Testis (tissue), 2 donors: Measurements from ENCODE around the gene ERI2.

Experiments used
- CTCF ChIP-seq, 3 experiments: fragments of 450-650 bp in 2 of 3; fragments of 200-600 bp in 1 of 3; sonication (generic) in 1 of 3; IDR thresholded peaks; one replicate each; pipeline ENCODE4 v1.5.1; 2016 to 2019; ENCODE audit warnings: antibody characterized with exemption in 3 of 3, mild to moderate bottlenecking in 2 of 3, moderate library complexity in 1 of 3
- POLR2A ChIP-seq: fragments of 450-650 bp; IDR thresholded peaks from one replicate; pipeline ENCODE4 v1.6.1; 2017; ENCODE audit warnings: antibody characterized with exemption, mild to moderate bottlenecking, moderate library complexity

GRCh38 chr16:20782470-20782869 is 23.8 kb downstream of the ERI2 start:
- TF ChIP-seq POLR2A = no peak
- TF ChIP-seq CTCF (IDR thresholded peaks at IDR 0.05) = no peak
